ENCODE measurements around the gene FLVCR2. TPM values are rescaled to one million over a fixed set of nuclear protein-coding genes. Genes with fewer than 3 reads are reported as not detected.
A peak's percentile ranks its signal among the peaks of the same experiment; 100 is the strongest.
"Not testable (repeated sequence)": the region's sequence is repeated elsewhere in the genome, so short reads cannot be mapped to it uniquely, and the experiment has no call there.

Gene FLVCR2
- total RNA-seq, 2 experiments from 2014 or later, result 1.1 to 6.2 TPM

DNA sequence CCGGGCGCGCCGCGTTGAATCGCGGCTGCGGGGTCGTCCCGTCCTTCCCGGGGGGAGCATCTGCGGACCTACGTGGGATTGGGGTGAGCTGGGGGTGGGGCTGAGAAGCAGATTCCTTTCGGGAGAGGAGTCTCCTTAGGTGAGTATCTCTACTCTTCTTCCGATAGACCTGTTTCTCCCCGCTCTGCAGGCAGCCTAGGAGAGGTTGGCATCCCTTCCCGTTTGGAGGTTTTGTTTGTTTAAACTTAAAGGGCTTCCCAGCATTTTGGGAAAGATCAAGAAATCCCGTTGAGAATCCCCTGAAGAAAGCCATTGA, 83.0 kb downstream of the FLVCR2 start:
- Mint-ChIP-seq H3K4me1 (peaks cover 40% of the 10 kb centered on the region), H3K9me3 (no peaks in the 10 kb centered on the region), H3K27me3 (no peaks in the 10 kb centered on the region), H3K36me3 (ENCODE audit: low read depth) (peaks cover 13% of the 10 kb centered on the region), H3K27ac (peak overlapping the region; percentile 93), H3K4me3 (peak overlapping the region; percentile 100)
- CTCF ChIA-PET, result interaction anchor here (0.6 to 1.1 kb wide), 5 partner anchors 38 to 493 kb away, joined by 3 read pairs; no protein-coding TSS in a partner anchor
- POLR2A ChIA-PET, result no interaction called here
- no peak for DNase-seq

DNA sequence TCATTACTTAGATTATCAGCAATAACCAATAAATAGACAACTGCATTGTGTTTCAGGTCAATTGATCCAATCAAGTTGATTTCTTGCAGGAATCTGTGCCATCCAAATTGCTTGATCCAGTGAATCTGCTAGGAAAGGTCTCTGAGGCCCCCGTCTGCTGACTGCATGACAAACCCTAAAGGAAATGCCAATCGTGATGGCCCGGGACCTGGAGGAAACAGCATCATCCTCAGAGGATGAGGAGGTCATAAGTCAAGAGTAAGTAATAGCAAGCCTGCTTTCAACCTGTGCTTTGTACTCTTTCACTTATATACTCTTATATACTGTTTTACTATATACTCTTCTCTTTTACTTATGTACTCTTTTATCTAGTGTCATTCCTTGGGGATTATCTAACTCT, 84.5 kb downstream of the FLVCR2 start:
- ChIA-PET CTCF (interaction anchor here (2.0 kb wide), 1 partner anchor 10 kb away, joined by 4 read pairs; no protein-coding TSS in a partner anchor), POLR2A (no interaction called here)
- peaks cover 35% of the 10 kb centered on the region for H3K4me1 Mint-ChIP-seq
- H3K4me3 Mint-ChIP-seq, result peak overlapping the region; percentile 40
- no peaks in the 10 kb centered on the region for H3K27me3 Mint-ChIP-seq
- no peak for DNase-seq
- H3K36me3 Mint-ChIP-seq (ENCODE audit: low read depth), result peaks cover 12% of the 10 kb centered on the region
- H3K9me3 Mint-ChIP-seq, result no peaks in the 10 kb centered on the region
- H3K27ac Mint-ChIP-seq, result no peak overlapping the region

DNA sequence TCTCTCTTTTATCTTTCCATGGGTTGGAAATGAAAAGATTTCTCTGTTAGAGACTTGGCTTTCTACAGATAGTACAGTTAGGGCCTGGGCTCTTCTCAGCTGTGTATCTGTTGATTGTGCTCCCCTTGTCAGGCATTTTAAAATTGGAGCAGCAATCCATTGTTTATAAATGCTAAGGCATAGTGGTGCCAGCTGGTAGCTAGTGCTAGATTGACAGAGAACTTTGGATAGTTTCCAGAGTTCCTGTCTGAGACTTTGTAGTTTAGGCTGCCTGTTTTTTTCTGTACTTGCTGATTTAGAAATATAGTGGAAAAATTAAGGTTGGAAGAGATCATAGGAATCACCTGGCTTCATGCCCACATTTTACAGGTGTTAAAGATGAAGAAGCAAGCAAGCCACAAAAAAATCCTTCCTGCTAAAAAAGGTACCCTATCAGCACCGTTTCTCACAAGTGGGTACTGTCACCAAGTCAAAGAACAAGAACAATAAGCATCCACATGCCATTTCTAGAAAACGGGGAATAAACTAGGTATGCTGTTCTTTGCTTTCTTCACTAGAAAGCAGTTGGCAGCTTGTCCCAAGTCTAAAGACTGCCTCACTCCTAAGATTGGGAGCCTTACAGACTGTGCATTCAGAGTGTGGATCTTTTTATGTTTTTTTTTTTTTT, 88.8 kb downstream of the FLVCR2 start:
- Mint-ChIP-seq H3K27me3 (no peaks in the 10 kb centered on the region), H3K9me3 (no peaks in the 10 kb centered on the region), H3K27ac (no peak overlapping the region), H3K4me1 (peaks cover 8% of the 10 kb centered on the region), H3K36me3 (ENCODE audit: low read depth) (peaks cover 35% of the 10 kb centered on the region), H3K4me3 (no peak overlapping the region)
- ChIA-PET CTCF (no interaction called here), POLR2A (interaction anchor here (0.6 kb wide), 1 partner anchor 432 kb away, joined by 6 read pairs; no protein-coding TSS in a partner anchor)
- DNase-seq, result no peak

DNA sequence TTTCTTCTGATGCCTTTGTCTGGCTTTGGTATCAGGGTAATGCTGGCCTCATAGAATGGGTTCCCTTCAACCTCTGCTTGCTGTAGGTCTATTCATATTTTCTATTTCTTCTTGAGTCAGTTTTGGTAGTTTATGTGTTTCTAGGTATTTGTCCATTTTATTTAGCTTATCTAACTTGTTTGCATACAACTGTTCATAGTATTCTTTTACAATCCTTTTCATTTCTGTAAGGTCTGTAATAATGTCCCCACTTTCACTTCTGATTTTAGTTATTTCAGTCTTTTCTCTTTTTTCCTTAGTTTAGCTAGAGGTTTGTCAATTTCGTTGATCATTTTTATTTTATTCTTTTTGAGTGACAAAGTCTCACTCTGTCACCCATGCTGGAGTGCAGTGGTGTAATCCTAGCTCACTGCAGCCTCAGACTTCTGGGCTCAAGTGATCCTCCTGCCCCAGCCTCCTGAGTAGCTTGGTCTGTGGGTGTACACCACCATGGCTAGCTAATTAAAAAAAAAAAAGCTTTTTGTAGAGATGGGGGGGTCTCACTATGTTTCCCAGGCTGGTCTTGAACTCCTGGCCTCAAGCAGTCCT, 94.3 kb downstream of the FLVCR2 start:
- Mint-ChIP-seq H3K27ac (no peak overlapping the region), H3K36me3 (ENCODE audit: low read depth) (peaks cover 46% of the 10 kb centered on the region), H3K4me1 (peaks cover 8% of the 10 kb centered on the region), H3K9me3 (peaks cover 2% of the 10 kb centered on the region), H3K27me3 (no peaks in the 10 kb centered on the region), H3K4me3 (no peak overlapping the region)
- POLR2A ChIA-PET, result no interaction called here
- DNase-seq, result no peak
- CTCF ChIA-PET, result interaction anchor here (1.0 to 1.3 kb wide), 3 partner anchors 10 to 17 kb away, joined by 3 to 4 read pairs (median 4); no protein-coding TSS in a partner anchor

DNA sequence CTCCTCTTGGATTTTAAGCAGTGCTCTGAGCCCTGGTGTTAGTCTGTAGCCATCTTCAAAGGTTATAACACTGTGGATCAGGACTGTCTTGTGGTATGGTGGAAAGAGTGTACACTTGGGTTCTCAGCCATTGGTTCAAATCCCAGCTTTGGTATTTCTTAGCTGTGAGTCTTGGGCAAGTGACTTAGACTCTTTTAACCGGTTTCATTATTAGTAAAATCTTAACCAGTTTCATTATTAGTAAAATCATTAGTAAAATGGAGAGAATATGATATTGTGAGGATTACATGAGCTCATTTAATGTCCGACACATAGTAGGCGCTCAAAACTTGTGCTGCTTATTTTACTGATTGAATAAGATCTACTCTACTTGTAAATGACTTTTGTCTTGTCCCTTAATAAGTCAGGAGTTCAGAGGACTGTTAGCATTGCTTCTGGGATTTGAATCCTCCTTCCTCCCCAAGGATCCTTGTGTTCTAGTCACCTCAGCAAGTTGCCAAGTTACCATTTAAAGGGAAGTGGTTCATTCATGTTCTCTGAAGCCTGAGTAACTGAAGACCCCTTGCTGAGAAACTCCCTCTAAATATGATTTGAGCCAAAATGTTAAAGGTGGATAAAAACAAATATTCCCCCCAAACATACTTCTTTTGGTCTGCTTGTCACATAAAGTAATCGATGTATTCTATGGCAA, 95.1 kb downstream of the FLVCR2 start:
- H3K9me3 Mint-ChIP-seq, result peaks cover 2% of the 10 kb centered on the region
- CTCF ChIA-PET, result interaction anchor here (1.0 to 1.3 kb wide), 3 partner anchors 10 to 16 kb away, joined by 3 to 4 read pairs (median 4); no protein-coding TSS in a partner anchor
- H3K27me3 Mint-ChIP-seq, result no peaks in the 10 kb centered on the region
- no peak for DNase-seq
- H3K4me1 Mint-ChIP-seq, result peaks cover 8% of the 10 kb centered on the region
- no peak overlapping the region for H3K4me3 Mint-ChIP-seq
- POLR2A ChIA-PET, result no interaction called here
- H3K36me3 Mint-ChIP-seq (ENCODE audit: low read depth), result peaks cover 46% of the 10 kb centered on the region
- no peak overlapping the region for H3K27ac Mint-ChIP-seq

DNA sequence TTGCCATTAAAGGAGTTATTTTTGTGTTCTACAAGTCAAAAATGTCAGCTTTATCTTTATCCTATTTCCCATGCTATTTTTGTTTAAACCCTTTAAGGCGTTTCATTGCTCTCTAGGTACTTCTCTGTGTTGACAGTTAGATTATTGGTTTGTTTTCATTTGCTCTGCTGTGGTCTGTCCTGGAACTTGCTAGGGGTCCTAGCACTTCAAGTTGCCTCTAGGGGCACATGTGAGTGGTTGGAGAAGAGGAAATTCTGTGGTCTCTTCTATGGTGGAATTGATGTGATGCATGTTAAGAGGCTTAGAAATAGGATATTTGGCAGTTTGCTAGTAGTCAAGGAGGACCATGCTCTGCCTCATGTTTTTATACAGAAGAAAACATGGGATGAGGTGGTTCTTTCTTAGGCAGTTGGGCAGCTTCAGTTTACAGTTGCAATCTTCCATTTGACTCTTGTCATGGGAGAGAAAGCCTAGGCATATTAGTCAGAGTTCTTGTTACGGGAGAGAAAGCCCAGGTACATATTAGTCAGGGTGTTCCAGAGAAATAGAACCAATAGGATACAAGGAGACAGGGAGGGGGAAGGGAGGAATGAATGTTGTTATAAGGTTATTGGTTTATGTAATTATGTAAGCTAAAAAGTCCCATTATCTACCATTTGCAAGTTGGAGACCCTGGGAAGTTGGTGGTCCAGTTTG, 97.0 kb downstream of the FLVCR2 start:
- ChIA-PET POLR2A (no interaction called here), CTCF (no interaction called here)
- Mint-ChIP-seq H3K27ac (no peak overlapping the region), H3K4me1 (peaks cover 7% of the 10 kb centered on the region), H3K9me3 (peaks cover 2% of the 10 kb centered on the region), H3K27me3 (no peaks in the 10 kb centered on the region), H3K36me3 (ENCODE audit: low read depth) (peaks cover 32% of the 10 kb centered on the region), H3K4me3 (no peak overlapping the region)
- DNase-seq, result no peak

DNA sequence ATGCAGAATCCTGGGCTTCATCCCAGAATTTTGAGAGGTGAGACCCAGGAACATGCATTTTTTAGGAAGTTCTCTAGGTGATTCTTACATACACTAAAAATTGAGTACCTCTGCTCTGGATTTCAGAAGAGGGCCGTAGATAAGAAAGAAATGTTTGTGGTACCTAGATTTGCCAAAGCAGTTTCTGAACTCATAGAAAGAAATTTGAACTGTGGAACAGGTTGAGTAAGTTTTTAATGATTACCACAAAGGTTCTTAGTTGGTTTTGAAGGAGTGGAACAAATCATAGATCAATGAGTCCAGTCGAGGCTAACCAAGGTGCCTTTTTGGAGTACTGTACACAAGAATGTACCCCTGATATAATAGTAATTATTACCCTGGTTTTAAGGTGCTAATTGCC, 107.5 kb downstream of the FLVCR2 start:
- no peaks in the 10 kb centered on the region for H3K9me3 Mint-ChIP-seq
- POLR2A ChIA-PET, result no interaction called here
- no peak overlapping the region for H3K27ac Mint-ChIP-seq
- H3K36me3 Mint-ChIP-seq (ENCODE audit: low read depth), result peaks cover 28% of the 10 kb centered on the region
- CTCF ChIA-PET, result interaction anchor here (0.6 to 0.7 kb wide), 2 partner anchors 297 to 1573 kb away, joined by 3 to 4 read pairs; no protein-coding TSS in a partner anchor
- DNase-seq, result no peak
- H3K4me3 Mint-ChIP-seq, result no peak overlapping the region
- no peaks in the 10 kb centered on the region for H3K4me1 Mint-ChIP-seq
- H3K27me3 Mint-ChIP-seq, result no peaks in the 10 kb centered on the region

DNA sequence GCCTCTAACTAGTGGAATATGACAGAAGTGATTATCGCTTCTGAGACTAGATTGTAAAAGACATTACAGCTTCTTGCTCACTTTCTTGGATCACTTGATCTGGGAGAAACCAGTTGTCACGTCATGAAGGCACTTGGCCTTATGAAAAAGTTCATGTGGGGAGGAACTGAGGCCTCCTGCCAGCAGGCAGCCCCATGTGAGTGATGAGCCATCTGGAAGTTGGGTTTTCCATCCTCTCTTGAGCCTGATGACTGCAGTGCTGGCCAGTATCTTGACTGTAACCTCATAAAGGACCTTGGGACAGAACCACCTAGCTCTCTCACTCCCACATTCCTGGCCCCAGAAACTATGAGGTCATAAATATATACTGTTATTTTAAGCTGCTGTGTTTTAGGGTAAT, 110.6 kb downstream of the FLVCR2 start:
- ChIA-PET CTCF (interaction anchor here (1.3 kb wide), 1 partner anchor 16 kb away, joined by 3 read pairs; no protein-coding TSS in a partner anchor), POLR2A (no interaction called here)
- DNase-seq, result no peak
- Mint-ChIP-seq H3K27me3 (no peaks in the 10 kb centered on the region), H3K4me3 (no peak overlapping the region), H3K4me1 (no peaks in the 10 kb centered on the region), H3K27ac (no peak overlapping the region), H3K36me3 (ENCODE audit: low read depth) (peaks cover 48% of the 10 kb centered on the region), H3K9me3 (peaks cover 1% of the 10 kb centered on the region)

DNA sequence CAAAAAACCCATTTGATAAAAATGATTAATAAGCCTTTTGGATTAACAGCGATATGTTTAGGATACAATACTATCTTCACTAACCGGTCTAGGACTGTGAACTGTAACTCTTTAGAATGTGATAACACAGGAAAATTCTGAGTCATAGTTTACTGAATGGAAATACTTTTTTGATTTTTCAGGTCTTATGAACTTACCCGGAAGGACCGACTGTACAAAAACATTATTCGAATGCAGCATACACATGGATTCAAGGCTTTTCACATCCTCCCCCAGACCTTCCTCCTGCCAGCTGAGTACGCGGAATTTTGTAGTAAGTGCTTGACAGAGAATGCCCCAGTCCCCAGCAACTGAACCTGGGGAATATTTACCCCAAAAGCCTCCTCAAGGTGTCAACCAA, 111.6 kb downstream of the FLVCR2 start:
- H3K27me3 Mint-ChIP-seq, result no peaks in the 10 kb centered on the region
- H3K36me3 Mint-ChIP-seq (ENCODE audit: low read depth), result peaks cover 46% of the 10 kb centered on the region
- DNase-seq, result no peak
- H3K27ac Mint-ChIP-seq, result no peak overlapping the region
- peaks cover 6% of the 10 kb centered on the region for H3K9me3 Mint-ChIP-seq
- H3K4me3 Mint-ChIP-seq, result no peak overlapping the region
- H3K4me1 Mint-ChIP-seq, result no peaks in the 10 kb centered on the region
- ChIA-PET POLR2A (no interaction called here), CTCF (interaction anchor here (1.3 to 1.5 kb wide), 2 partner anchors 17 to 19 kb away, joined by 3 read pairs; no protein-coding TSS in a partner anchor)

DNA sequence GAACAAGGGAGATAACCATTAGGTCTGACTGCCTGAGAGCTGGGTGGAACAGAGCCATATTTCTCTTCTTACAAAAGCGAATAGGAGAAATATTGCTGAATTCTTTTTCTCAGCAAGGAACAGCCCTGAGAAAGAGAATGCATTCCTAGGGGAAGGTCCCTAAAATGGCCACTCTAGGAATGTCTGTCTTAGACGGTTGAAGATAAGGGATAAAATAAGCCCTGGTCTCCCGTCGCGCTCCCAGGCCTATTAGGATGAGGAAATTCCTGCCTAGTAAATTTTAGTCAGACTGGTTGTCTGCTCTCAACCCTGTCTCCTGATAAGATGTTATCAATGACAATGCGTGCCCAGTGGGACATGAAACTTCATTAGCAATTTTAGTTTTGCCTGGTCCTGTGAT, 116.6 kb downstream of the FLVCR2 start:
- DNase-seq, H3K4me1 Mint-ChIP-seq, H3K4me3 Mint-ChIP-seq, H3K27me3 Mint-ChIP-seq, H3K9me3 Mint-ChIP-seq, CTCF ChIA-PET, POLR2A ChIA-PET, H3K27ac Mint-ChIP-seq: not testable (repeated sequence)
- peaks cover 43% of the 10 kb centered on the region for H3K36me3 Mint-ChIP-seq (ENCODE audit: low read depth)

DNA sequence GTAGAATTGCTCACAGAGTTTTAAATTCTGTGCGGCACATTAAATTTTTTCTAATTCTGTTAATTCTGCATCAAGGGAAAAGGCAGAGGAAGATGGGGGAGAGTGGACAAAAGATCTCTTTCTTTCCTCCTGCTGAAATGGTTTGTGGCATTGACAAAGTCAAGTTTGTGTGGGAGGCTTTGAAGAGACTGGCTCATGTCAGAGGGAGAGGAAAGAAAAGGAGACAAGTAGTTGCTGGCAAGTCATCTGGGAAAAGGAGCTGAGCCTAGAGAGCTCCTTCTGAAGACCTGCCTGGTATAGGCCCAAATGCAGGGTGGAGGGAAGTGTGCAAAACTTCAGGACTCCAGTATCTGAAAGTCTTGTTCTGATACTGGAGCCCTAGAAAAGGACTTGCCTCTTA, 119.0 kb downstream of the FLVCR2 start:
- H3K27me3 Mint-ChIP-seq, result no peaks in the 10 kb centered on the region
- POLR2A ChIA-PET, result no interaction called here
- no peaks in the 10 kb centered on the region for H3K4me1 Mint-ChIP-seq
- peaks cover 8% of the 10 kb centered on the region for H3K9me3 Mint-ChIP-seq
- CTCF ChIA-PET, result interaction anchor here (1.8 kb wide), 1 partner anchor 285 kb away, joined by 4 read pairs; no protein-coding TSS in a partner anchor
- no peak for DNase-seq
- H3K27ac Mint-ChIP-seq, result no peak overlapping the region
- H3K36me3 Mint-ChIP-seq (ENCODE audit: low read depth), result peaks cover 35% of the 10 kb centered on the region
- H3K4me3 Mint-ChIP-seq, result no peak overlapping the region
